SK-N-MC (cell line): Measurements from ENCODE around the gene CD99L2.

ENCODE experiments used
- DNase-seq: peaks from one replicate; pipeline ENCODE4 v3.0.0-alpha.2; 2011; ENCODE audit warnings: low read depth, low spot score
- H3K27ac ChIP-seq: fragments of 200-600 bp; sonication (generic); 2 replicates; pipeline ENCODE4 v1.5.1; 2016; ENCODE audit warnings: mixed run types
- H3K36me3 ChIP-seq: fragments of 200-600 bp; sonication (generic); 2 replicates; pipeline ENCODE4 v1.6.1; 2017; ENCODE audit warnings: antibody characterized with exemption, low read length, mixed read lengths; ENCODE audit not compliant: insufficient read depth
- H3K4me3 ChIP-seq: fragments of 200-600 bp; sonication (generic); 2 replicates; pipeline ENCODE4 v1.5.1; 2016
- H3K9ac ChIP-seq: fragments of 200-600 bp; sonication (generic); 2 replicates; pipeline ENCODE4 v1.8.0; 2017; ENCODE audit warnings: mixed run types, mixed read lengths; ENCODE audit not compliant: insufficient read length
- H3K9me3 ChIP-seq: fragments of 200-600 bp; sonication (generic); 2 replicates; pipeline ENCODE4 v1.6.1; 2017; ENCODE audit warnings: low read depth, mild to moderate bottlenecking, antibody characterized with exemption, low read length, moderate library complexity, mixed read lengths
- EZH2 ChIP-seq: fragments of 200-600 bp; sonication (generic); IDR thresholded peaks from one replicate; pipeline ENCODE4 v1.6.1; 2017; ENCODE audit warnings: antibody characterized with exemption
- FOXP2 ChIP-seq: optimal IDR thresholded peaks from 2 replicates; pipeline ENCODE3; 2011; ENCODE audit warnings: mild to moderate bottlenecking, moderate library complexity; ENCODE audit not compliant: insufficient read depth; ENCODE audit errors: extremely low read length, control extremely low read depth
- POLR2AphosphoS5 ChIP-seq: IDR thresholded peaks from 2 replicates; pipeline ENCODE4 v1.6.1; 2012; ENCODE audit warnings: mild to moderate bottlenecking, low read depth, low read length, borderline replicate concordance

The CD99L2 gene

DNA sequence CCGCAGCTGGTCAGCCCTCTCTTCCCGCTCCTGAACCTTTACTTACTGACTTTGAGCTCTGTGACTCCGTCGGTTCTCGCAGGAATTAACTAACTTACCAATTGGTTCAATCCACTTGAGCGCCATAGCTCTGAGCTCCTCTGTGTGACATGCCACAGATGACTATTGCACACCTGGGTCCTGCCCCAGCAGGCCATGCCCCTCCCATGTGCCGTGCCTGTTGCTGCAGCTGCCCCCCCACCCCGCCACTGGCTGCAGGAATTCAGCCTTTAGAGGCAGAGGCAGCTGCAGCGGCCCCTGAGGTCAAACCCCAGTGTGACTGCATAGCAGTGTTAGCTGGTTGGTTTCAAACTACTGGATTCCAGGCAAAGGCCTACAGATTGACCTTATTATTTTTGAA lies 134.7 kb downstream of the CD99L2 start:
- H3K36me3 ChIP-seq, result no peaks in the 10 kb centered on the region
- H3K9me3 ChIP-seq, result no peaks in the 10 kb centered on the region
- DNase-seq, result no peak
- H3K4me3 ChIP-seq, result no peak overlapping the region
- no peak overlapping the region for H3K9ac ChIP-seq
- no peak overlapping the region for H3K27ac ChIP-seq
- TF ChIP-seq EZH2 (no peak), FOXP2 (no peak)

DNA sequence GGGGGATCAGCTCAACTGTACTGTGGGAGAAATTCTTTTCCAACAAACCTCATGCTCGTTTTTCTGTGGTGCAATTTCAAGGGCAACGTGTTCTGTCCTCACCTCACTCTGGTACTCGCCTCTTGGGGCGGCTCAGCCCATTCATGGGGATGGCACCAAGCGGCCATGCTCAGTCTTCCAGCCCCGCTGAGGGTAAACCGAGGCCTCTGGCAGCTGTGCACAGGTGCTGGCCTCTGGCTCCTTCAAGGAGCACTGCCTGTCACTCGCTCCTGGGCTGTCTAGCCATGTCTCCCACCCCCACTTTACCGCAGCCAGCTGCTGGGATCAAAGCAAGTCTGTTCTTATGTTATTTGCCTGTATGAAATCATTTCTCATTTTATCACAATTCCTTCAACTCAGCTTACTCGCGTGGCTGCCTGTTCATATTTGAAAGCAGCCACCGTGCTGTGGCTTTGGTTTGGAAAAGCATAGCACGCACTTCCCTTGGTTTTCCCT lies 135.1 kb downstream of the CD99L2 start:
- TF ChIP-seq EZH2 (no peak), FOXP2 (no peak), POLR2AphosphoS5 (no peak)
- no peak for DNase-seq
- H3K9me3 ChIP-seq, result no peaks in the 10 kb centered on the region
- H3K36me3 ChIP-seq, result no peaks in the 10 kb centered on the region
- no peak overlapping the region for H3K4me3 ChIP-seq
- no peak overlapping the region for H3K27ac ChIP-seq
- H3K9ac ChIP-seq, result no peak overlapping the region

DNA sequence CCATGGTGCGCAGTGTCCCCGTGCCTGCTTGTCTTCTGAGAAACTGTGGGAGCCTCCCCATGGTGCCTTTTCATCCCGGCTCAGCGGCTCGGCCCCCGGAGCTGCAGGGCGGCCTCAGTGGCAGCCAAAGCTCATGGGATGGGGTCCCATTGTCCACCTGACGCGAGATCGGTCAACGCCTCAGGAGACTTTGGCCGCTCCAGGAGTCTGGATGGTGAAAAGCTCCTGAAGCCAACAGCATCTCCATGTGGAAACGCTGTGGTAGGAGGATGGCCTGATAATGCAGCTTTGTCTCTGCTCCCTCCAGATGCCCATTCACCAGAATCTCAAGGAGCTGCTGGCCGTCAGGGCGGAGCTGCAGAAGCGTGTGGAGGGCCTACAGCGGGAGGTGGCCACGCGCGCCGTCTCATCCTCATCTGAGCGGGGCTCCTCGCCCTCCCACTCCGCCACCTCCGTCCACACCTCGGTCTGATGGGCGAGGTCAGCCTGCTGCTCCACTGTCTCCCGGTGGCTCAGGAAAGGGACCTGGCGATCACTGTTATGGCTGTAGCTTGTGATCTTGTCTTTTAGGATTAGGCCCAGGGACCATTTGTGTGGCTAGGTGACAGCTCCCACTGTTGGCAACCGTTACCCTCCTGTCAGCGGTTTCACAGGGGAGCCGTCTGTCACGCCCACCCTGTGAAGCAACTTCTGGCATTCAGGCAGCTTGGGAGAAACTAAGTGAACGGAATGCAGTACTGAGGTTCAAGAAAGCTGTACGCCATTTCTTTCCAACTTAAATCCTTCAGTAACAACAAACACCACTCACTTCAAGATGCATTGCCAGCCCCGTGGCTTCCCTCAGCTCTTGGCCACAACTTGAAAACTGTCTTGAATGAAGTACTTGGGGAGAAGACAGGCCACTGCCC lies 136.0 kb downstream of the CD99L2 start:
- no peak overlapping the region for H3K9ac ChIP-seq
- no peaks in the 10 kb centered on the region for H3K36me3 ChIP-seq
- H3K4me3 ChIP-seq, result no peak overlapping the region
- no peaks in the 10 kb centered on the region for H3K9me3 ChIP-seq
- no peak for DNase-seq
- no peak for TF ChIP-seq EZH2
- TF ChIP-seq POLR2AphosphoS5, result no peak
- no peak for TF ChIP-seq FOXP2
- no peak overlapping the region for H3K27ac ChIP-seq

DNA sequence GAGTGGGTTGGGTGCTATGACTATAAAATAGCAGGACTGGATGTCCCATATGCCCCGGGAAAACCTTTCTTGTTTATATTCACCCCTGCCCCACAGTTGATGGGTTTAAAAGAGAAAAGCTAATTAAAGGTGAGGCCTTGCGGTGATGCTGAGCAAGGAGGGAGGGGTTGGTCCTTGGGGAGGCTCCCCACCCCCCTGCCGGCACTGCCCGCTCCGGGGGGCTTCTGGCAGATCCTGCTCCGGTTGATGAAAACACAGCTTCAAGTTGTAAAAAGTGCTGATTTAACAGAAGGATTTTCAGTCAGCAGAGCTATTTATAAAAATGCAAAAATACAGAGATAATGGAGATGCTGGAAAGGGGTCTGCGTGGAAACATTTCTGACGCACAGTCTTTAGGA lies 136.7 kb downstream of the CD99L2 start:
- DNase-seq, result no peak
- H3K4me3 ChIP-seq, result no peak overlapping the region
- no peak overlapping the region for H3K27ac ChIP-seq
- no peaks in the 10 kb centered on the region for H3K9me3 ChIP-seq
- H3K36me3 ChIP-seq, result no peaks in the 10 kb centered on the region
- no peak overlapping the region for H3K9ac ChIP-seq
- TF ChIP-seq EZH2 (no peak), FOXP2 (no peak), POLR2AphosphoS5 (no peak)

DNA sequence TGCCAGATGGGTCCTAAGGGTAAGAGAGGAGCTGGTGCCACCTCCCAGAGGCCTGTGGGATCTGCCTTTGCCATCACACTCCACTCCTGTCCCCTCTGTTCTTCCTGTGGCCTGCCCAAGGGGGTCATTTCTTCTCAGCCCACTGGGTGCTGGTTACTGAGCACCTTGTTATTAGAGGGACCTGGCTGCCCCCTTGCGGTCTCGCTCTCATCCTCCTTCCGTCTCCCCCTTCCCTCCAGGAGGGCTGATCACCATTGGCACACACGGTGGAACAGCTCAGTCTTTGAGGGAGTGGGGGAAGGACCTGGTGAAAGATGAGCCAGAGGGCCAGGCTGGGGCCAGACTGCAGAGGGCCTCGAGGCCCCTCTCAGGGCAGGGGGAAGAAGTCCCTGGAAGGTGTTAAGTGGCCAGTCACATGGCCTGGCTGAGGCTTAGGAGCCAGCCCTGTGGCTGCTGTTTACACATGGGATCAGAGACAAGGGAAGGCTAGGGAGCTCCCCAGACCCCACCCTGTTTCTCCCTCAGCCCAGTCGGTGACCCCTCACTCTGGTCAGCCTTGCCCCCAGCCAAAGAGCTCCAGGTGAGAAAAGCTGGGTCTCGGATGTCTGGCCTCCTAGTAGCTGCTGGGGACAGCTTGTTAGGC lies 137.2 kb downstream of the CD99L2 start:
- no peak for TF ChIP-seq EZH2
- no peak for TF ChIP-seq POLR2AphosphoS5
- no peak for TF ChIP-seq FOXP2
- DNase-seq, result no peak
- H3K36me3 ChIP-seq, result no peaks in the 10 kb centered on the region
- H3K9ac ChIP-seq, result no peak overlapping the region
- no peak overlapping the region for H3K4me3 ChIP-seq
- H3K27ac ChIP-seq, result no peak overlapping the region
- H3K9me3 ChIP-seq, result no peaks in the 10 kb centered on the region

DNA sequence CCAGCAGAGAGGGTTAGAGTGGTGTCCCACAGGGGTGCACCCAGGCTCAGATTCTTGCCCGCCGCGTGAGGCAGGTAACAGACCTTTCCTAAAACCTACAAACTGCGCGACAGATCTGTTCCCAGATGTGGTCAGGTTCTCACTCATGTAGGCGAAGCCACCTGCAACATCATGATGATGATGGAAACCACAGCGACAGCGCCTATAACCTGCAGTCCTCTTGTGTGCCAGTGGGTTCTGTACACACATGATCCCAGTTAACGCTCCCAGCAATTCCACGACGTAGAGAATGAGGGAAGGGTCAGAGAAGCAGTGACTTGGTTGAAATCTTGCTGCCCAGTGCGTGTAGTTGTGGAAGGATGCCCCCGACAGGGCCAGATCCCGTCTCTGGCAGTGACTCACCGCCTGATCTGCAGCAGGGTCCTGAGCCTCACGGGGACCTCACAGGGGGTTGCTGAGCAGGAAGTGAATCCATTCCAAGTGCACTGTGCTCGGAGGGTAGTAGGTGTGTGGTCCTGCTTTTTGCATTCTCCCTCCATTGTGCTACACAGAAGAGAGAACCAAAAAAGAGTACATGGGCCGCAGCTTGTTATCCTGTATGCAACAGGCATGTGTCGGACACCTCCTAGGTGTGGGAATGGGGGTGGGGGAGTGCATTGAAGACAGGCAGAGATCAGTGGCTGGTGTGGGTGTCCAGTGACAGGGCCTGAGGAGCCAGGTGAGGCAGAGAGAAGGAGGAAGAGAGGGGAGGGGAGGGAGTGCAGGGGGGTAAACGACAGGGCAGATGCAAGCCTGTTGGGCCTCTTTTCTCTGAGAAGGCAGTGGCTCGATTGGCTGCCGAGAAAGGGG lies 138.7 kb downstream of the CD99L2 start:
- TF ChIP-seq POLR2AphosphoS5 (no peak), FOXP2 (no peak), EZH2 (no peak)
- no peak overlapping the region for H3K4me3 ChIP-seq
- no peak overlapping the region for H3K27ac ChIP-seq
- H3K9ac ChIP-seq, result no peak overlapping the region
- H3K36me3 ChIP-seq, result no peaks in the 10 kb centered on the region
- no peaks in the 10 kb centered on the region for H3K9me3 ChIP-seq
- DNase-seq, result no peak

DNA sequence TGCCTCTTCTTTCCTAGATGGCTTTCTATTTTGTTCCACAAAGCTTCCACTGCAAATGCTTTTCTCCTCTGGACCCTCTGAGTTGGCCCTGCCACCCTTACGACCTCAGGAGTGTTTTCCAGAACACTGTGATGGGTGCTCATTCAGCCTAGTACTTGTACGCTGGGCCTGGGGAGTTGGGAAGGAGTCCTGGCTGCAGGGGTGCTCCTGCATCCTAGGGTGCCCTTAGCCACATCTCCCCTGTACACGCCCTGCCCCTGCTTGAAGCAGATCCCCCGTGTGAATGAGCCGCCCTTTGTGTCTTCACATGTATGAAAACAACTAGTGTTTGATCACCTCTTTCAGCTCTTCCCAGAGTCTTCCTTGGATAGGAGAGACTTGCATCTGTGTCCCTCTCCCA lies 141.1 kb downstream of the CD99L2 start:
- TF ChIP-seq FOXP2, result no peak
- TF ChIP-seq POLR2AphosphoS5, result no peak
- H3K4me3 ChIP-seq, result no peak overlapping the region
- H3K9me3 ChIP-seq, result no peaks in the 10 kb centered on the region
- no peak for DNase-seq
- no peaks in the 10 kb centered on the region for H3K36me3 ChIP-seq
- H3K27ac ChIP-seq, result no peak overlapping the region
- no peak overlapping the region for H3K9ac ChIP-seq

DNA sequence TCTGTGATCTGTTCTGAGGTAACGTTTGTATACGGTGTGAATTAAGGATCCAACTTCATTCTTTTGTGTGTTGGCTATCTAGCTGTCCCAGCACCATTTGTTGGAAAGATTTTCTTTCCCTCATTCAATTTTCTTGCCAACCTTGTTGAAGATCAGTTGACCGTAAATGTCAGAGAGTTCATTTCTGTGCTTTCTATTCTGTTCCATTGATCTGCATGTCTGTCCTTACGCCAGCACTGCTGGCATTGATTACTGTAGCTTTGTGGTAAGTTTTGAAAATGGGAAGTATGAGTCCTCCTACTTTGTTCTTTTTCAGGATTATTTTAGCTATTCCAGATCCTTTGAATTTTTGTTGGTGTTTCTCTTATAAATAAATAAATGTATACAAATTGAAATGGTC lies 144.5 kb downstream of the CD99L2 start:
- Histone ChIP-seq H3K27ac (no peak overlapping the region), H3K36me3 (no peaks in the 10 kb centered on the region; the same call in 1 of the 2 replicates), H3K9ac (no peak overlapping the region), H3K4me3 (no peak overlapping the region), H3K9me3 (no peaks in the 10 kb centered on the region)
- no peak for TF ChIP-seq POLR2AphosphoS5
- no peak for TF ChIP-seq EZH2
- TF ChIP-seq FOXP2, result no peak
- no peak for DNase-seq
